22Rv1 (cell line): ENCODE results near the gene TAX1BP1.
A peak's percentile ranks its signal among the peaks of the same experiment; 100 is the strongest.

Experiments
- ZFX ChIP-seq: fragments of 450-650 bp; IDR thresholded peaks from 2 replicates; pipeline ENCODE4 v1.6.1; 2017; ENCODE audit warnings: antibody characterized with exemption, borderline replicate concordance
- TF ChIP-seq, protein P1 (sequence below): fragments of 450-650 bp; IDR thresholded peaks from 2 replicates; pipeline ENCODE4 v1.5.1; 2017; ENCODE audit warnings: mild to moderate bottlenecking

DNA sequence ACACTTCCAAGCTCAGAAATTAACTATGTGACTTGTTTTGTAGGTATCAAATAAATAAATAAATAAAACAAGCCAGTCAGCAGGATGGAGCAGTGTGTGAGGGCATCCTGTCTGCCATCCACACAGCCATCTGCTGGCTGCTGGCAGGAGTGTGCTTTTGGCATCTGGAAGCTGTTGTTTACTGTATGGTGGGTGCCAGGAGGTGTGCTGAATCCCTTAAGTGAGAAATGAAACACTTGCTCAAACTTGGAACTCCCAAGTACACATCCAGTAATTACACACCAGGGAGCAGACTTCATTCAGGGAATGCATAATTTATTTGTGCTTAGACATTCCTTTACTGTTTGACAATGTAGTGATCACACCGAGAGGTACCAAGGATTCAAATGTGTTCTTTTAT lies 16.9 kb upstream of the TAX1BP1 start:
- TF ChIP-seq, protein P1, sequence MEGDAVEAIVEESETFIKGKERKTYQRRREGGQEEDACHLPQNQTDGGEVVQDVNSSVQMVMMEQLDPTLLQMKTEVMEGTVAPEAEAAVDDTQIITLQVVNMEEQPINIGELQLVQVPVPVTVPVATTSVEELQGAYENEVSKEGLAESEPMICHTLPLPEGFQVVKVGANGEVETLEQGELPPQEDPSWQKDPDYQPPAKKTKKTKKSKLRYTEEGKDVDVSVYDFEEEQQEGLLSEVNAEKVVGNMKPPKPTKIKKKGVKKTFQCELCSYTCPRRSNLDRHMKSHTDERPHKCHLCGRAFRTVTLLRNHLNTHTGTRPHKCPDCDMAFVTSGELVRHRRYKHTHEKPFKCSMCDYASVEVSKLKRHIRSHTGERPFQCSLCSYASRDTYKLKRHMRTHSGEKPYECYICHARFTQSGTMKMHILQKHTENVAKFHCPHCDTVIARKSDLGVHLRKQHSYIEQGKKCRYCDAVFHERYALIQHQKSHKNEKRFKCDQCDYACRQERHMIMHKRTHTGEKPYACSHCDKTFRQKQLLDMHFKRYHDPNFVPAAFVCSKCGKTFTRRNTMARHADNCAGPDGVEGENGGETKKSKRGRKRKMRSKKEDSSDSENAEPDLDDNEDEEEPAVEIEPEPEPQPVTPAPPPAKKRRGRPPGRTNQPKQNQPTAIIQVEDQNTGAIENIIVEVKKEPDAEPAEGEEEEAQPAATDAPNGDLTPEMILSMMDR = peak; percentile 43
- TF ChIP-seq ZFX = no peak
